ENCODE measurements around the gene CDH5. TPM values are rescaled to one million over a fixed set of nuclear protein-coding genes. Genes with fewer than 3 reads are reported as not detected.

The CDH5 gene
- total and polyA plus RNA-seq, 10 donors: 6.7 to 62.7 (median 40.2) TPM

DNA sequence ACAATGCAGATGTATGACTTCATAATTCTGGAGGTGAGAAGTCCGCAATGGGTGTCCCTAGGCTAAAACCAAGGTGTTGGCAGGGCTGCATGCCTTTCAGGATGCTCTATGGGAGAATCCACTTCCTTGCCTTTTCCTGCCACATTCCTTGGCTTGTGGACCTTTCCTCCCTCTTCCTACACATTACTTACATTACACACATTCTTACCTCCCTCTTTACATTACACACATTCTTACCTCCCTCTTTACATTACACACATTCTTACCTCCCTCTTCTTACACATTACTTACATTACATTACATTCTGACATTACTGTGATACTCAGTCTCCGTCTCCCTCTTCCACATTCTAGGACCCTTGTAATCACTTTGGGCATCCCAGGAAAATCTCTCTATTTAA, 14.2 kb upstream of the CDH5 start:
- whole genome bisulfite sequencing, 5 donors: 85 to 91% (median 87%) methylated on average over 2 of the region's 2 CpGs
- Histone ChIP-seq H3K36me3 (no peaks in the 10 kb centered on the region), H3K27me3 (replicated peaks in 1 of 7) (peaks cover 0 to 65% (median 0%) of the 10 kb centered on the region in 7 donors), H3K4me1 (peaks cover 0 to 2% (median 0%) of the 10 kb centered on the region in 6 donors), H3K27ac (no peak overlapping the region), H3K4me3 (no peak overlapping the region), H3K9me3 (peaks cover 0 to 2% (median 0%) of the 10 kb centered on the region in 8 donors)
- DNase-seq: no peak
- TF ChIP-seq POLR2A (IDR thresholded peaks at IDR 0.05) (no peak), POLR2AphosphoS5 (IDR thresholded peaks at IDR 0.05) (no peak)
- TF ChIP-seq, protein P1, sequence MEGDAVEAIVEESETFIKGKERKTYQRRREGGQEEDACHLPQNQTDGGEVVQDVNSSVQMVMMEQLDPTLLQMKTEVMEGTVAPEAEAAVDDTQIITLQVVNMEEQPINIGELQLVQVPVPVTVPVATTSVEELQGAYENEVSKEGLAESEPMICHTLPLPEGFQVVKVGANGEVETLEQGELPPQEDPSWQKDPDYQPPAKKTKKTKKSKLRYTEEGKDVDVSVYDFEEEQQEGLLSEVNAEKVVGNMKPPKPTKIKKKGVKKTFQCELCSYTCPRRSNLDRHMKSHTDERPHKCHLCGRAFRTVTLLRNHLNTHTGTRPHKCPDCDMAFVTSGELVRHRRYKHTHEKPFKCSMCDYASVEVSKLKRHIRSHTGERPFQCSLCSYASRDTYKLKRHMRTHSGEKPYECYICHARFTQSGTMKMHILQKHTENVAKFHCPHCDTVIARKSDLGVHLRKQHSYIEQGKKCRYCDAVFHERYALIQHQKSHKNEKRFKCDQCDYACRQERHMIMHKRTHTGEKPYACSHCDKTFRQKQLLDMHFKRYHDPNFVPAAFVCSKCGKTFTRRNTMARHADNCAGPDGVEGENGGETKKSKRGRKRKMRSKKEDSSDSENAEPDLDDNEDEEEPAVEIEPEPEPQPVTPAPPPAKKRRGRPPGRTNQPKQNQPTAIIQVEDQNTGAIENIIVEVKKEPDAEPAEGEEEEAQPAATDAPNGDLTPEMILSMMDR (IDR thresholded peaks at IDR 0.05 in 8 of 11, conservative IDR thresholded peaks at IDR 0.05 in 3 of 11): no peak
- intact Hi-C loops (cut with DNase I; ENCODE audit: low total_unique reads): no loop called here

DNA sequence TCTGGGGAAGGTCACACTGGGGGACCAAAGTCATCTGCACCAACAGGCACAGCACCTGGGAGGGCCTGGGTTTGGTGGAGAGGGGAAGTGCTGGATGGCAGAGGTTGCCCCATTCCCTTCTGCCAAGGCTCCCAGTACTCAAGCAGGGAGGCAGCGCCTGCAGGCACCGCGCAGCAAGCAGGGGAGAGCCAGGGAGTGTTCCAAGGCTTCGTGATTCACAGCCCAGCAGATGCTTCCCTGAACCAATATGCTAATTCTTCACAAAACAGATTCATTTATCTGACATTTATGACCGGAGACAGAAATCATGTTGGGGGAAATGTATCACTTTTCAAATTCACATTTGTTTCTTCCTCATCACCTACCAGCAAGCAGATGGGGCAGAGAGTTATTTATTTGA, 13.4 kb upstream of the CDH5 start:
- H3K27me3 ChIP-seq (replicated peaks in 1 of 7): peaks cover 0 to 69% (median 0%) of the 10 kb centered on the region in 7 donors
- peak; percentile 55 for DNase-seq
- 76 to 86% (median 80%) methylated on average over 5 of the region's 5 CpGs for WGBS, 5 donors
- H3K4me3 ChIP-seq: no peak overlapping the region
- intact Hi-C loops (cut with DNase I; ENCODE audit: low total_unique reads): no loop called here
- H3K27ac ChIP-seq: no peak overlapping the region
- TF ChIP-seq, protein P1 (IDR thresholded peaks at IDR 0.05 in 8 of 11, conservative IDR thresholded peaks at IDR 0.05 in 3 of 11): no peak
- TF ChIP-seq POLR2A (IDR thresholded peaks at IDR 0.05) (no peak), POLR2AphosphoS5 (IDR thresholded peaks at IDR 0.05) (no peak)
- peaks cover 0 to 2% (median 0%) of the 10 kb centered on the region in 8 donors for H3K9me3 ChIP-seq
- H3K36me3 ChIP-seq: no peaks in the 10 kb centered on the region
- H3K4me1 ChIP-seq: peaks cover 0 to 9% (median 5%) of the 10 kb centered on the region in 6 donors

DNA sequence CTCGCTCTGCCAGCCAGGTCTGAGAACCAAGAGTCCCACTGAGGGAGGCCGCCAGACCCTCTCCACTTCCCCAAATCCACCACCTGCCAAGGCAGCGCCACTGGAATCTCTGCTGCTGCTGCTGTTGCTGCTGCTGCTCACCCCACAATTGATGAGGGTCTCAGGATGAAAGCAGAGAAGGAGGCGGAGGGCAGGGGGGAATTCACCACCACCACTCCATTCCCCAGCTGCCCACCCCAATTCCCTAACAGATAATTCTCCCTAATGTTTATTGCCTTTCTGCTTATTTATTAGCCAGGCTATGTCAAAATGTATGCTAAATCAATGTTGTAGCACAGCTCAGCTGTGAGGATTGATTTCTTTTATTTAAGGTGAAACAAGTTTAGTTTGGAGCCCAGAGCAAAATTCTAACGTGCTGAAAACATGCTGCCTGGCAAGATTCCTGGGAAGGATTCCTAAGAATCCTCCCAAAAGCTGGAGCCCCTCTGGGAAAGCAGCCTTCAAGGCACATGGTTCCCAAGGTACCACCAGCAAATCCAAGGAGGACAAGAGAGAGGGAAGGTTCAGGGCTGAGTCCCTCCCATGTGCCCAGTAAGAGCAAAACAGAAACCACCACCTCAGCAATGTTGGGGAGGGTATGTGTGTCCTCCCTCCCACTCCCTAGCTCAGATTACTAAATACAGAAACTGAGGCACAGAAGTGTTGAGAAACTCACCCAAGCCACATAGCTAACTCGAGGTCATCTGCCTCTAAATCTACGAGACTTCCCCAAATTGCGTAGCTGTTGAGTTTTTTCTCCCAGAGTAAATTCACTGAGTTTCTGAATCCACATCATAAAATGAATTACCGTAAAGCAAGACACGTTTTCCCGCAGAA, 12.2 kb upstream of the CDH5 start:
- H3K27me3 ChIP-seq (replicated peaks in 1 of 7): peaks cover 0 to 65% (median 0%) of the 10 kb centered on the region in 7 donors
- DNase-seq: peak; percentile 21
- H3K27ac ChIP-seq: no peak overlapping the region
- H3K4me3 ChIP-seq: no peak overlapping the region
- peaks cover 0 to 16% (median 8%) of the 10 kb centered on the region in 6 donors for H3K4me1 ChIP-seq
- intact Hi-C loops (cut with DNase I; ENCODE audit: low total_unique reads): no loop called here
- WGBS, 5 donors: 50 to 64% (median 53%) methylated on average over 11 of the region's 11 CpGs
- TF ChIP-seq POLR2A (IDR thresholded peaks at IDR 0.05): no peak
- TF ChIP-seq, protein P1 (IDR thresholded peaks at IDR 0.05 in 8 of 11, conservative IDR thresholded peaks at IDR 0.05 in 3 of 11): no peak
- no peak for TF ChIP-seq POLR2AphosphoS5 (IDR thresholded peaks at IDR 0.05)
- peaks cover 0 to 2% (median 0%) of the 10 kb centered on the region in 8 donors for H3K9me3 ChIP-seq
- H3K36me3 ChIP-seq: no peaks in the 10 kb centered on the region

DNA sequence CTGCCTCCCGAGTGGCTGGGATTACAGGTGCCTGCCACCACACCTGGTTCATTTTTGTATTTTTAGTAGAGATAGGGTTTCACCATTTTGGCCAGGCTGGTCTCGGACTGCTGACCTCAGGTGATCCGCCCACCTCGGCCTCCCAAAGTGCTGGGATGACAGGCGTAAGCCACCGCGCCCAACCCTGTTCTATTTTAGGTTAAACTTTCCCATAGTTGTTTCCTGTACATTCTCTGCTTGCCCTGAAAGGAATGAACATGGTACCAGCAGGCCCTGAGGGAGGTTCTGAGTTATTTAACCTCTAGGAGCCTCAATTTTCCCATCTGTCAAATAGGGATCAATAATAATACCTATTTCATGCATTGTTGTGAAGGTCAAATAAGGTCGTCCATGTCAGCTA, 11.0 kb upstream of the CDH5 start:
- H3K4me3 ChIP-seq: no peak overlapping the region
- intact Hi-C loops (cut with DNase I; ENCODE audit: low total_unique reads): no loop called here
- peaks cover 0 to 71% (median 0%) of the 10 kb centered on the region in 7 donors for H3K27me3 ChIP-seq (replicated peaks in 1 of 7)
- peaks cover 0 to 27% (median 17%) of the 10 kb centered on the region in 6 donors for H3K4me1 ChIP-seq
- TF ChIP-seq POLR2A (IDR thresholded peaks at IDR 0.05): no peak
- TF ChIP-seq, protein P1 (IDR thresholded peaks at IDR 0.05 in 8 of 11, conservative IDR thresholded peaks at IDR 0.05 in 3 of 11): no peak
- no peak for TF ChIP-seq POLR2AphosphoS5 (IDR thresholded peaks at IDR 0.05)
- no peak overlapping the region for H3K27ac ChIP-seq
- no peak for DNase-seq
- peaks cover 0 to 2% (median 0%) of the 10 kb centered on the region in 8 donors for H3K9me3 ChIP-seq
- WGBS, 5 donors: 50 to 80% (median 62%) methylated on average over 8 of the region's 8 CpGs
- H3K36me3 ChIP-seq: no peaks in the 10 kb centered on the region
